Measurements from ENCODE around the gene GALNT17.

DNA sequence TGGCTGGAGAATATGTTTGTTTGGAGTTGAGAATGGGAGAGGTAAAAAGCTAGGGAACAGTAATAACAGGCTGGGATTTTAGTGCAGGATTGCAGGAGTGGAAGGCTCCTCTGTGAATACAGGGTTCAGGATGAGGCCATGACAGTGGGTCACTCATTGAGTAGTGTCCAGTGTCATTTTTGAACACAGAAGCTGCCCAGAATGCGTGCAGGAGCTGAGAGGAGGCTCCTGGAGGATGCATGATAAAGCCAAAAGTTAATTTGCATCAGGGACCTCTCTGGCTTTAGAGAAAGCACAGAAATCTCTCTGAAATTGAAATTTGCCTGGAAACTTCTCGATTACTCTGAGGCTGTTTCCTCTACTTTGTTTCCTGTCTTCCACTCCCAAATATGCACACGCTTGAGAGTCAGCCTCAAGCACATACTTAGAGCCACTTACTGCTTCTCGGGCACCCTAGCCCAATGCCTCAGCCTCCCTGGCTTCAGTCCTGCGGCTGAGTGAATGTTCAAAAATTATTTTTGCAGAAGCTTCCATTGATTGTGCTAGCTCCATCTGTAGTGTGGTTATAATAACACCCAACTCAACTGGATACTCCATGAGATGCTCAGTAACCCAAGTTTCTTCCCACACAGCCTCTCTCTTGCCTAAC lies 1.8 kb upstream of the GALNT17 start:
- TF ChIP-seq POLR2A (IDR thresholded peaks at IDR 0.05), result no peak
- TF ChIP-seq, protein P1, sequence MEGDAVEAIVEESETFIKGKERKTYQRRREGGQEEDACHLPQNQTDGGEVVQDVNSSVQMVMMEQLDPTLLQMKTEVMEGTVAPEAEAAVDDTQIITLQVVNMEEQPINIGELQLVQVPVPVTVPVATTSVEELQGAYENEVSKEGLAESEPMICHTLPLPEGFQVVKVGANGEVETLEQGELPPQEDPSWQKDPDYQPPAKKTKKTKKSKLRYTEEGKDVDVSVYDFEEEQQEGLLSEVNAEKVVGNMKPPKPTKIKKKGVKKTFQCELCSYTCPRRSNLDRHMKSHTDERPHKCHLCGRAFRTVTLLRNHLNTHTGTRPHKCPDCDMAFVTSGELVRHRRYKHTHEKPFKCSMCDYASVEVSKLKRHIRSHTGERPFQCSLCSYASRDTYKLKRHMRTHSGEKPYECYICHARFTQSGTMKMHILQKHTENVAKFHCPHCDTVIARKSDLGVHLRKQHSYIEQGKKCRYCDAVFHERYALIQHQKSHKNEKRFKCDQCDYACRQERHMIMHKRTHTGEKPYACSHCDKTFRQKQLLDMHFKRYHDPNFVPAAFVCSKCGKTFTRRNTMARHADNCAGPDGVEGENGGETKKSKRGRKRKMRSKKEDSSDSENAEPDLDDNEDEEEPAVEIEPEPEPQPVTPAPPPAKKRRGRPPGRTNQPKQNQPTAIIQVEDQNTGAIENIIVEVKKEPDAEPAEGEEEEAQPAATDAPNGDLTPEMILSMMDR (IDR thresholded peaks at IDR 0.05), result no peak
